Left lung (tissue), 10 donors: ENCODE measurements around the gene IFT52. TPM values are rescaled to one million over a fixed set of nuclear protein-coding genes. Genes with fewer than 3 reads are reported as not detected.

Experiments
- ATAC-seq: fragments of 200-7000 bp; cut with Tn5 transposase; one replicate; pipeline ENCODE4 v1.9.1; 2020; ENCODE audit warnings: moderate library complexity
- DNase-seq, 4 donors: peaks; one replicate each; pipeline ENCODE4 v3.0.0-alpha.2; 2013 to 2020
- H3K27ac ChIP-seq, 2 donors: fragments of 200-600 bp; sonication (generic) in 1 of 2; one replicate each; pipeline versions ENCODE4 v1.5.0 to v1.8.0; 2020 to 2021
- H3K27me3 ChIP-seq, 2 donors: fragments of 200-600 bp; sonication (generic) in 1 of 2; one replicate each; pipeline versions ENCODE4 v1.5.0 to v1.8.0; 2020 to 2021
- H3K36me3 ChIP-seq, 2 donors: fragments of 200-600 bp; sonication (generic) in 1 of 2; one replicate each; pipeline versions ENCODE4 v1.5.0 to v1.8.0; 2020 to 2021
- H3K4me1 ChIP-seq, 2 donors: fragments of 200-600 bp; one replicate each; pipeline ENCODE4 v1.8.0; 2021
- H3K4me3 ChIP-seq, 2 donors: fragments of 200-600 bp; sonication (generic) in 1 of 2; one replicate each; pipeline versions ENCODE4 v1.5.0 to v1.8.0; 2020 to 2021; ENCODE audit warnings: mild to moderate bottlenecking in 1 of 2
- H3K9me3 ChIP-seq, 2 donors: fragments of 200-600 bp; sonication (generic) in 1 of 2; one replicate each; pipeline versions ENCODE4 v1.5.0 to v1.8.0; 2020 to 2021
- CTCF ChIP-seq, 2 donors: fragments of 200-600 bp; sonication (generic) in 1 of 2; IDR thresholded peaks; one replicate each; pipeline versions ENCODE4 v1.5.0 to v1.8.0; 2021; ENCODE audit warnings: antibody characterized with exemption in 2 of 2
- intact Hi-C, 2 donors: fragments of 100-400 bp; cut with DNase I; formaldehyde crosslinking; loops; one replicate each; pipeline versions ENCODE4 v1.11.2 to v1.14.2; 2022
- polyA plus RNA-seq, 6 donors: library from polyadenylated mRNA; unstranded; fragments of 120-200 nt; gene quantifications; one replicate each; pipeline ENCODE4 v1.2.1, GENCODE V29; 2013; ENCODE audit not compliant: insufficient read length in 6 of 6
- total RNA-seq, 2 donors: library from RNA; stranded (reverse); fragmentation: NEBNext Ultra II Directional; extraction: Animal tissue kit (Norgen Biotek cat#: 25700); gene quantifications; one replicate each; pipeline ENCODE4 v1.2.1, GENCODE V29; 2021
- donor health status: DM: no; HTN: yes; CAD: no.
- donor health status: DM: no; HTN: no; CAD: no.

Gene IFT52
- total and polyA plus RNA-seq, 8 donors, result 19.4 to 81.2 (median 72.1) TPM

- intact Hi-C loops, result no loop called here
- no peak overlapping the region for H3K4me3 ChIP-seq
- TF ChIP-seq CTCF (IDR thresholded peaks at IDR 0.05), result no peak
- DNase-seq (no peak), ATAC-seq (no peak)
- no peaks in the 10 kb centered on the region for H3K27me3 ChIP-seq
- peaks cover 2 to 11% of the 10 kb centered on the region in 2 donors for H3K4me1 ChIP-seq
- H3K36me3 ChIP-seq, result no peaks in the 10 kb centered on the region
- H3K27ac ChIP-seq, result no peak overlapping the region
- no peaks in the 10 kb centered on the region for H3K9me3 ChIP-seq
Measured at GRCh38 chr20:43579861-43580793, 10.6 kb upstream of the IFT52 start.

- no peak overlapping the region for H3K4me3 ChIP-seq
- intact Hi-C loops, result no loop called here
- H3K4me1 ChIP-seq, result peaks cover 4 to 11% of the 10 kb centered on the region in 2 donors
- no peaks in the 10 kb centered on the region for H3K9me3 ChIP-seq
- H3K27ac ChIP-seq, result no peak overlapping the region
- no peaks in the 10 kb centered on the region for H3K36me3 ChIP-seq
- DNase-seq, result no peak
- H3K27me3 ChIP-seq, result no peaks in the 10 kb centered on the region
- no peak for TF ChIP-seq CTCF (IDR thresholded peaks at IDR 0.05)
- no peak for ATAC-seq
Measured at GRCh38 chr20:43583133-43583864, 7.4 kb upstream of the IFT52 start.

- Histone ChIP-seq H3K27me3 (no peaks in the 10 kb centered on the region), H3K36me3 (no peaks in the 10 kb centered on the region), H3K27ac (peak overlapping the region in 1 of 2 donors; percentile 23), H3K4me3 (no peak overlapping the region), H3K4me1 (peaks cover 4 to 11% of the 10 kb centered on the region in 2 donors), H3K9me3 (no peaks in the 10 kb centered on the region)
- DNase-seq (peak; percentile 58 to 87 (median 79)), ATAC-seq (peak; percentile 82)
- no peak for TF ChIP-seq CTCF (IDR thresholded peaks at IDR 0.05)
- intact Hi-C loops, result no loop called here
Measured at GRCh38 chr20:43583982-43584432, 6.7 kb upstream of the IFT52 start.

GRCh38 chr20:43584448-43585136, 6.1 kb upstream of the IFT52 start:
- Histone ChIP-seq H3K27me3 (no peaks in the 10 kb centered on the region), H3K4me3 (no peak overlapping the region), H3K9me3 (no peaks in the 10 kb centered on the region), H3K27ac (peak overlapping the region in 1 of 2 donors; percentile 23), H3K4me1 (peaks cover 4 to 12% of the 10 kb centered on the region in 2 donors), H3K36me3 (no peaks in the 10 kb centered on the region)
- DNase-seq, result peak in 2 of 4 donors; percentile 53 to 71
- TF ChIP-seq CTCF (IDR thresholded peaks at IDR 0.05), result no peak
- peak; percentile 84 for ATAC-seq
- intact Hi-C loops, result no loop called here
